ENCODE results near the gene STAG1.
"Not testable (repeated sequence)": the region's sequence is repeated elsewhere in the genome, so short reads cannot be mapped to it uniquely, and the experiment has no call there.

STAG1 gene

DNA sequence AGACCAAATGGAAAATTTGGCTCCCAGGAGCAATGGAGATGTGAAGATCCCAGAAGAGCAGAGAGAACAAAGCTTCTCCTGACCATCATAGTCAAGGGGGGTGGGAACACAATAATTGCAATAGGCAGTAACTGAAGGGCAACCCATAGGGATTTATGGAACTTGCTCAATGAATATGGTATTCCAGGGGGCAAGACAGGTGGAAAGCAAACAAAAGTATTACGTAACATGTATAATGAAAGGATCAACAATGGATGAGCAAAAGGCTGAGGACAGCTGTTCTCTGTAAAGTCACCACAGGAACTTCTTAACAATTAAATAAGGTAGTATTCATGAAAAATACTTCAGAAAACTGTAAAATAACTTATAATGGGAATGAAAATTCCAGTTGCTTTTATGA, 275.9 kb downstream of the STAG1 start:
- no peak overlapping the region for H3K27ac Mint-ChIP-seq
- H3K4me3 Mint-ChIP-seq, result no peak overlapping the region
- peaks cover 1% of the 10 kb centered on the region for H3K9me3 Mint-ChIP-seq
- ATAC-seq (no peak), DNase-seq (no peak)
- no peaks in the 10 kb centered on the region for H3K27me3 Mint-ChIP-seq
- H3K4me1 Mint-ChIP-seq, result no peaks in the 10 kb centered on the region
- peaks cover 48% of the 10 kb centered on the region for H3K36me3 Mint-ChIP-seq (ENCODE audit: low read depth)

DNA sequence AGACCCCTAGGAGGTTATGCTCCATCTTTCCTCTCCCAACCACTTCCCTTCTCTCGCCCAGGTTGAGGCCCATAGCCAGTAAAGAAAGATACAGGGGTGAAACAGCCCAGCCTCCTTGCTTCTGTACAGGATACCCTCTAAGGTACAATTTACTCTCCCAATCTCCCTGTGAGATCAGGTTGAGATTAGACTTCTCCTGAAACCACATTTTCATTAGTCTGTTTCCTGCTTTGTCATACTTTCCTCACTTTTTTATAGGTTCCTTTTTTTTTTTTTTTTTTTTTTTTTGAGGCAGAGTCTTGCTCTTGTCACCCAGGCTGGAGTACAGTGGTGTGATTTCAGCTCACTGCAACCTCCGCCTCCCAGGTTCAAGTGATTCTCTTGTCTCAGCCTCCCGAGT, 277.3 kb downstream of the STAG1 start:
- H3K27me3 Mint-ChIP-seq, DNase-seq, H3K4me1 Mint-ChIP-seq, H3K9me3 Mint-ChIP-seq, H3K4me3 Mint-ChIP-seq, ATAC-seq, H3K27ac Mint-ChIP-seq: not testable (repeated sequence)
- H3K36me3 Mint-ChIP-seq (ENCODE audit: low read depth), result peaks cover 62% of the 10 kb centered on the region

DNA sequence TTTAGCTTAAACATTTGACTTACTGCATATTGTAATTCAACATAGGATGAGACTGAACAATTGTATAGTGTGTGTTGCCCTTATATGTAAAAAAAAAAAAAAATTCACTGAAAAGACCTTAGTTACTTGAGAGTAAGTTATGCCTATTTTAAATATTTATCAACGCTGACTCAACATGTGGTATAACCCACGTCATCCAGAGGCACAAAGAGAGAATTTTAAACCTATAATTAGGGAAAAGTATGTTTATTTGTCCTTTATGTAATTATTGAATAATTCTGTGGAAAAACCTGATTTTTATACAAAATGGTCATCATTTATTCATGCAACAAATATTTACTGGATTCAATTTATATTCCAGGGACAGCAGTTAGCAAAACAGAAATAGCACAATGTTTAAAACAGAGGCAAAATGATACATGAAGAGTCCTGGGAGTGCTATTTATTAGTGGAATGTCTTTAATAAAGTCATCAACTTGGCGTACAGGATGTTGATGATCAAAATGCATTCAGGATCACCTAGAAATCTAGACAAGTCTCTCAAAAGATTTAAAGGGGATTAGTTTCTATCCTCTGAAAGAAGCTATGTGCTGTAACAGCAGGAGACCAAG, 278.4 kb downstream of the STAG1 start:
- ATAC-seq (no peak), DNase-seq (no peak)
- Mint-ChIP-seq H3K27ac (no peak overlapping the region), H3K9me3 (peaks cover 3% of the 10 kb centered on the region), H3K4me1 (no peaks in the 10 kb centered on the region), H3K4me3 (no peak overlapping the region), H3K27me3 (no peaks in the 10 kb centered on the region), H3K36me3 (ENCODE audit: low read depth) (peaks cover 67% of the 10 kb centered on the region)

DNA sequence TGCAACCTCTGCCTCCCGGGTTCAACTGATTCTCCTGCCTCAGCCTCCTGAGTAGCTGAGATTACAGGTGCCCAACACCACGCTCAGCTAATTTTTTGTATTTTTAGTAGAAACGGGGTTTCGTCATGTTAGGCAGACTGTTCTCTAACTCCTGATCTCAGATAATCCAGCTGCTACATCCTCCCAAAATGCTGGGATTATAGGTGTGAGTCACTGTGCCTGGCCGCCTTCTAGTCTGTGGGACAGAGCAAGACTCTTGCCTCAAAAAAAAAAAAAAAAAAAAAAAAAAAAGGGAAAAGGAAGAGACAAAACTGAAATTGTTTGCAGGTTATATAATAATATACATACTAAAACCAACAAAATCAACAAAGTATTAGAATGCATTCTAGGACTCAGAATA, 286.9 kb downstream of the STAG1 start:
- H3K36me3 Mint-ChIP-seq (ENCODE audit: low read depth), result peaks cover 60% of the 10 kb centered on the region
- H3K27me3 Mint-ChIP-seq, result no peaks in the 10 kb centered on the region
- H3K4me1 Mint-ChIP-seq, result no peaks in the 10 kb centered on the region
- no peak overlapping the region for H3K4me3 Mint-ChIP-seq
- no peak for DNase-seq
- no peak for ATAC-seq
- no peak overlapping the region for H3K27ac Mint-ChIP-seq
- H3K9me3 Mint-ChIP-seq, result peaks cover 19% of the 10 kb centered on the region

DNA sequence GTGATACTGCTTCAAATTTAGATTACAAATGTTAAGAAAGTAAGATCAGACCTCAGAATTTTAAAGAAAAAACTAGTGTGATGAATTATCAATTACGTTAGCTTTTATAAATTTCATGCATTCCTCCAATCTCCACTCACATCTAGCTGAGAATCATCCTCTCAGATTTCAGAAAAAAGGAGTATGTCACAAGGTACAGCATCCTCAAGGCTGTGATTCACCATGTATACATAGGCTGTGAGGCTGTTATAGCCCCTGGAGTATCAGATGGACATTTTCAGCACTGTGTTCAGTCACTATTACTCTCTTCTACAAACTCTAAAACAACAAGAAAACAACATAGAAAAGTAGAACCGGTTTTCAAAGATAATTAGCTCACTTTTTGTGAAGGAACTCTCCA, 287.7 kb downstream of the STAG1 start:
- H3K27ac Mint-ChIP-seq, result no peak overlapping the region
- no peak for ATAC-seq
- H3K36me3 Mint-ChIP-seq (ENCODE audit: low read depth), result peaks cover 60% of the 10 kb centered on the region

DNA sequence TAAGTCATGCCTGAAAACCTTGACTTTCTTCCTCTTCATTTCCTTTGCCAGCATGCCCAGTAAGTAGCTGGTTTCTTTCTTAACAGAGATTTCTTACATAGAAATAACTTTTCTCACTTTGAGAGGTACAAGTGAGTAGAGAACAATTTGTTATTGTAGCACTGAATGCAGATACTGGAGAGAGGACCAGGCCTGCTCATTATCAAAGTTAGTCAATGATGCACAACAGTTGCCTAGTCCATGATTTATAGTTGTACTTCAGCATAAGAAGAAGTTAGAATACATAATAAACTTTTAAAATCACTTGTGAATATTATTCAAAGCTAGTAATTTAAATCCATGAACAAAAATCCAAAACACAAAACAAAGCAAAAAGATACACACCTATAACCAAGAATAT, 289.0 kb downstream of the STAG1 start:
- Mint-ChIP-seq H3K9me3 (peaks cover 31% of the 10 kb centered on the region), H3K4me1 (no peaks in the 10 kb centered on the region), H3K27me3 (no peaks in the 10 kb centered on the region), H3K27ac (no peak overlapping the region), H3K4me3 (no peak overlapping the region), H3K36me3 (ENCODE audit: low read depth) (peaks cover 68% of the 10 kb centered on the region)
- DNase-seq (no peak), ATAC-seq (no peak)

More for the DNA sequence above, 287.7 kb downstream of the STAG1 start:
- Mint-ChIP-seq H3K4me1 (no peaks in the 10 kb centered on the region), H3K4me3 (no peak overlapping the region), H3K27me3 (no peaks in the 10 kb centered on the region), H3K9me3 (peaks cover 25% of the 10 kb centered on the region)
- DNase-seq, result no peak

DNA sequence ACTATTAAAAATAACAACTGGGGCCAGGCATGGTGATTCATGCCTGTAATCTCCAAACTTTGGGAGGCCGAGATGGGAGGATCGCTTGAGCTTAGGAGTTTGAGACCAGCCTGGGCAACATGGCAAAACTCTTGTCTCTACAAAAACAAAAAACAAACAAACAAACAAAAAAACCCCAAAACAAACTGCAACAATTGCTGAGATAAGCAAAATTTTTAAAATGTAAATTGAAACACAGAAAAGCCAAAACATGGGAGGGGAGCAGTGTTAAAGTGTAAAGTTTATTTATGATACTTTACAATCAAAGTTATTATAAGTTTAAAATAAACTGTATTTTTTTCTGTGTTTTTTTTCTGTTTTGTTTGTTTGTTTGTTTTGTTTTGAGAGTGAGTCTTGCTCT, 294.4 kb downstream of the STAG1 start:
- Mint-ChIP-seq H3K4me3 (no peak overlapping the region), H3K27me3 (no peaks in the 10 kb centered on the region), H3K27ac (no peak overlapping the region), H3K36me3 (ENCODE audit: low read depth) (peaks cover 75% of the 10 kb centered on the region), H3K4me1 (no peaks in the 10 kb centered on the region), H3K9me3 (peaks cover 48% of the 10 kb centered on the region)
- ATAC-seq, result no peak
- no peak for DNase-seq

DNA sequence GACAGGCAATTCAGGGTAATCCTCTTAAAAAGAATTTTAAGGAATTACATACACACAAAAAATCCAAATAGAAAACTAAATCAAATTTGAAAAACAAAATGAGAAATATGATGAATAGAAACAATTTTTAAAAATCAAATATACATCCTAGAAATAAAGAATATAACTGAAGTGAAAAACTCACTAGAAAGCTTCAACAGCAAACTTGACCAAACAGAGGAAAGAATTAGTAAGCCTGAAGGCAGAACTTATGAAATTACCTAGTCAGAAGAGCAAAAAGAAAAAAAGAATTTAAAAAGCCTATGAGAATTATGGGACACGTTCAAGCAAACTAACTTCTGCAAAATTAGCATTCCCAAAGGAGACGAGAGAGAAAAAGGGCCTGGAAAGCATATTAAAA, 296.0 kb downstream of the STAG1 start:
- Mint-ChIP-seq H3K4me1 (no peaks in the 10 kb centered on the region), H3K27ac (no peak overlapping the region), H3K9me3 (peaks cover 43% of the 10 kb centered on the region), H3K27me3 (no peaks in the 10 kb centered on the region), H3K36me3 (ENCODE audit: low read depth) (peaks cover 66% of the 10 kb centered on the region), H3K4me3 (no peak overlapping the region)
- DNase-seq (no peak), ATAC-seq (no peak)

DNA sequence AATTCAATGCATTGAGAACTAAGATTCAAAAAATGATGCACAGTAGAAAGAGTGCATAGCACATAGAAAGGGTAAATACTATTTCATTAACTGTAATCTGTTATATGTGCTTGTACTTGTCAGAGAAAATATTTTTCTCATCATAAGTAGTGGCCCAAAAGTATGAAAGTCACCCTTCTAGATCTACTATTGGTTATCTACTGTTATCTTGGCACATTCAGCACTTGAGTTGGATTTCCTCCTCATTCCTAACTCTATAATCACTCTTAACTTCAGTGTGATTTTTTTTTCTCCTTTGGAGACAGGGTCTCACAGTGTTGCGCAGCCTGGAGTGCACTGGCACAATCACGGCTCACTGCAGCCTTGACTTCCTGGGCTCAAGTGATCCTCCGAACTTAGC, 307.6 kb downstream of the STAG1 start:
- Mint-ChIP-seq H3K9me3 (no peaks in the 10 kb centered on the region), H3K27me3 (no peaks in the 10 kb centered on the region), H3K36me3 (ENCODE audit: low read depth) (peaks cover 24% of the 10 kb centered on the region), H3K27ac (no peak overlapping the region), H3K4me1 (no peaks in the 10 kb centered on the region), H3K4me3 (no peak overlapping the region)
- DNase-seq (no peak), ATAC-seq (no peak)

DNA sequence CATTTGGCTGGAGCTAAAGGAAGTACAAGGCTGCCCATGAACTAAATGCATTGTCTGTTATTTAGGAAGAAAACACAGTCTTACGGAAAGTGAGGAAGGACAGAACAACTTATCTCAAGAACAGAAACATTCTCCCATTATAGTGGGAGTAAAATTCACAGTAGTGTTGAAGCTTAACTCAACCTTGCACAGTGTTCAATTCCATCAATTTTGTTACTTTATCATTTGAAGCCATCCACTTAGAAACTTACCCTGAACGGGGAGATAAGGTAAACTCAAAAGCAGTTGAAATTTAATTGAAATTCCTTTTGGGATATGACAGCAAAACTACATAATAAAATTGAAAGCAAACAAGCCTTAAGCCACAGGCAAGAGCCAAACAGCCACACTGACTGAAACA, 315.1 kb downstream of the STAG1 start:
- no peaks in the 10 kb centered on the region for H3K4me1 Mint-ChIP-seq
- H3K27me3 Mint-ChIP-seq, result no peaks in the 10 kb centered on the region
- peaks cover 19% of the 10 kb centered on the region for H3K36me3 Mint-ChIP-seq (ENCODE audit: low read depth)
- H3K9me3 Mint-ChIP-seq, result no peaks in the 10 kb centered on the region
- no peak for ATAC-seq
- no peak for DNase-seq
- H3K4me3 Mint-ChIP-seq, result no peak overlapping the region
- H3K27ac Mint-ChIP-seq, result no peak overlapping the region

DNA sequence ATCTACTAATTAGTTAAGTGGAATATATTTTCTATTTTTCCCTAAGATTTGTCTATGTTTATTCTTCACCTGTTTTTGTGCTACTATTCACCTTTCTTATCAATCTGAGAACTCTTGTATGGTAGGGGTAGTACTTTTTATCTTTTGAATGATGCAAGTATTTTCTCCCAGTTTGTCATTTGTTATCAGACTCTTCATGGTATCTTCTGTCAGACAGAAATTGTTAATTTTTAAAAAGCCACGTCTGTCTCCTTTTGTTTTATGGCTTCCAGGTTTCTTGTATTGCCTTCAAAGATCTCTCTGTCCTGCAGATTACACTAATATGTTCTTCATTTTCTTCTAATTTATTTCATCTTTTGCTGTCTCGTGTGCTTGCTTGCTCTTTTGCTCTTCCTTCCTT, 317.7 kb downstream of the STAG1 start:
- no peaks in the 10 kb centered on the region for H3K27me3 Mint-ChIP-seq
- no peaks in the 10 kb centered on the region for H3K9me3 Mint-ChIP-seq
- H3K27ac Mint-ChIP-seq, result no peak overlapping the region
- no peaks in the 10 kb centered on the region for H3K4me1 Mint-ChIP-seq
- peaks cover 16% of the 10 kb centered on the region for H3K36me3 Mint-ChIP-seq (ENCODE audit: low read depth)
- DNase-seq (no peak), ATAC-seq (no peak)
- H3K4me3 Mint-ChIP-seq, result no peak overlapping the region

DNA sequence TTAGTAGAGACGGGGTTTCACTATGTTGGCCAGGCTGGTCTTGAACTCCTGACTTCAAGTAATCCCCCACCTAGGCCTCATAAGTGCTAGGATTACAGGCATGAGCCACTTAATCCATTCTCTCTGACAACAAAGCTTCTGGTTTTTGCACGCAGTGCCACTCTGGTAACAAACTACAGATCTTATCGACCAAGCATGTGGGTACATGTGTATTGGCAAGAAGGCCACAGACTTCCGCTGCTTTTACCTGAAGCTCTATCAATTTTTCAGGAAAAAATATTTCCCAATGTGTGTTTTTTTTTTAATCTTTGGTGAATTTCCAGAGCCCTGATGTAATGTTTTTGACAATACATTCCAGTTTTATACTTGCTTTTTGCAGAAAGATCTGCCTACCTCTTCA, 319.5 kb downstream of the STAG1 start:
- Mint-ChIP-seq H3K4me3 (no peak overlapping the region), H3K9me3 (no peaks in the 10 kb centered on the region), H3K27ac (no peak overlapping the region), H3K36me3 (ENCODE audit: low read depth) (peaks cover 21% of the 10 kb centered on the region), H3K4me1 (no peaks in the 10 kb centered on the region), H3K27me3 (no peaks in the 10 kb centered on the region)
- ATAC-seq, result no peak
- DNase-seq, result no peak

DNA sequence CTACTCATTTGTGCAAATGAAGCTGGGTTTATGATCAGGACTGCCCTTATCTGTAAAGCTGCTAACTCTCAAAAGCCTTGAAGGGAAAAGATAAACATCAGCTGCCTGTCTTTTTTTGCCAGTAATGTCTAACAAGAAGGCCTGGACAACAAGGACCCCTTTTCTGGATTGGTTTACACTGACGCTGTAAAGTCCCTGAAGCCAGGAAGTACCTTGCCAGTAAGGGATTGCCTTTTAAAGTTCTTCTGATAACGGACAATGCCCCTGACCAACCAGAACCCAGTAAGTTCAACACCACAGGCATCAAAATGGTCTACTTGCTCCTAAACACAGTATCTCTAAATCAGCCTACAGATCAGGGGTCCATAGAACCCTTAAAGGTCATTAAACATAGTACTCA, 324.0 kb downstream of the STAG1 start:
- H3K9me3 Mint-ChIP-seq, result no peaks in the 10 kb centered on the region
- ATAC-seq (no peak), DNase-seq (no peak)
- no peaks in the 10 kb centered on the region for H3K27me3 Mint-ChIP-seq
- H3K36me3 Mint-ChIP-seq (ENCODE audit: low read depth), result peaks cover 23% of the 10 kb centered on the region
- no peaks in the 10 kb centered on the region for H3K4me1 Mint-ChIP-seq
- H3K4me3 Mint-ChIP-seq, result no peak overlapping the region
- no peak overlapping the region for H3K27ac Mint-ChIP-seq

DNA sequence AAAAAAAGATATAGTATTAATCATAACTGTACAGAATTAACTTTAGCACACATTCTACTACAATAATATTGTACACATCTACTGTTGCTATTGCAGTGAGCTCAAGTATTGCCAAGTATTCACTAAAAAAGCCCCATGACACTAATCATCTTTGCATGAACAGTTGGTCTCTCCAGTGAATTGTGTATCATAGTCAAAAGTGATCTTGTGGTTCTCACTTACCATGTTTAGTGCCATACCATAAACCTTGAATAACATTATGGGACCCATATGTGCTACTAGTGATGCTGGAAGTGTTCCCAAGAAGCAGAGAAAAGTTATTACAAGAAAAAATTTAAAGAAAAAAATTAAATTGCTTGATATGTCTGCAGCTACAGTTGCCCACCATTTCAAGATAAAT, 324.9 kb downstream of the STAG1 start:
- no peaks in the 10 kb centered on the region for H3K27me3 Mint-ChIP-seq
- no peaks in the 10 kb centered on the region for H3K4me1 Mint-ChIP-seq
- no peak overlapping the region for H3K27ac Mint-ChIP-seq
- no peak for DNase-seq
- H3K36me3 Mint-ChIP-seq (ENCODE audit: low read depth), result peaks cover 17% of the 10 kb centered on the region
- no peak overlapping the region for H3K4me3 Mint-ChIP-seq
- H3K9me3 Mint-ChIP-seq, result no peaks in the 10 kb centered on the region
- ATAC-seq, result no peak

DNA sequence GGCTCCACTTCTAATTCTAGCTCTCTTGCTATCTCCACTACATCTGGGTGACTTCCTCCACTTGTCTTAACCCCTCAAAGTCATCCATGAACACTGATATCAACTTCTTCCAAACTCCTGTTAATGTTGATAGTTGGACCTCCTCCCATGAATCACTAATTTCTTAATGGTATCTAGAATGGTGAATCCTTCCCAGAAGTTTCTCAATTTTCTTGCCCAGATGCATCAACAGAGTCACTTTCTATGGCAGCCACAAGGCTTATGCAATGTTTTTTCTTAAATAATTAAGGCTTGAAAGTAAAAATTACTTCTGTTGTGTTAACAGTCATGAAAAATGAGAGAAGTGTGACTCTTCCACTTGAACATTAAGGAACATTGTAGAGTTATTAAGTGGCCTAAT, 337.7 kb downstream of the STAG1 start:
- peaks cover 30% of the 10 kb centered on the region for H3K36me3 Mint-ChIP-seq (ENCODE audit: low read depth)
- DNase-seq (no peak), ATAC-seq (no peak)
- H3K9me3 Mint-ChIP-seq, result no peaks in the 10 kb centered on the region
- no peak overlapping the region for H3K4me3 Mint-ChIP-seq
- H3K4me1 Mint-ChIP-seq, result no peaks in the 10 kb centered on the region
- H3K27ac Mint-ChIP-seq, result no peak overlapping the region
- H3K27me3 Mint-ChIP-seq, result no peaks in the 10 kb centered on the region

DNA sequence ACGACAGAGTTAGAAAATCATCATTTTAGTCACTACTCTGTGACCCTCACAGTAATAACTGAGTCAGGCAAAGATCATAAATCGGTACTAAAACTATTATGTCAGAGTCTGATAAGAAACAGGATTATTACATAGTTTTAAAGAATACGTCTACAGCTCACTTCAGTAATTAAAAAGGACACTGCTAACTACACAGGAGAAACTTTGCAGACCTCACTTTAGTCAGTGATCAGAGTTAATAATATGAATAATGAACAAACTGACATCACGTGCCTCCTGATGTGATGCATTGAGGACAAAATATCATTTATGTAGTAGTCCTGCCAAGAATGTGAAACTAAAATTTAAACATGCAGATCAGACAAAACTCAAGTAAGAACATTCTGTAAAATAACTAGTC, 339.9 kb downstream of the STAG1 start:
- Mint-ChIP-seq H3K4me3 (no peak overlapping the region), H3K36me3 (ENCODE audit: low read depth) (peaks cover 23% of the 10 kb centered on the region), H3K4me1 (no peaks in the 10 kb centered on the region), H3K27ac (no peak overlapping the region), H3K9me3 (no peaks in the 10 kb centered on the region), H3K27me3 (no peaks in the 10 kb centered on the region)
- ATAC-seq (no peak), DNase-seq (no peak)

Measured in activated naive CD8-positive, alpha-beta T cell treated with anti-CD3 and anti-CD28 coated beads, Interleukin-2, amount 50 U/mL, for 24 hours (primary cell).